HK-2 (cell line): ENCODE results near the gene CRACR2A.

Source experiments
- DNase-seq: peaks from one replicate; pipeline ENCODE4 v3.0.0-alpha.2; 2018; ENCODE audit not compliant: unreplicated experiment

The CRACR2A gene

GRCh38 chr12:3598896-3599860 lies 153.7 kb downstream of the CRACR2A start:
- no peak for DNase-seq

- no peak for DNase-seq
Measured at GRCh38 chr12:3597526-3598210, 155.2 kb downstream of the CRACR2A start.

- DNase-seq = no peak
Measured at GRCh38 chr12:3596703-3597415, 156.1 kb downstream of the CRACR2A start.

- DNase-seq = no peak
Measured at GRCh38 chr12:3595721-3596120, 157.2 kb downstream of the CRACR2A start.

- DNase-seq = no peak
Measured at GRCh38 chr12:3594966-3595365, 157.9 kb downstream of the CRACR2A start.

- DNase-seq = no peak
Measured at GRCh38 chr12:3593906-3594483, 158.9 kb downstream of the CRACR2A start.

GRCh38 chr12:3592856-3593625 lies 159.9 kb downstream of the CRACR2A start:
- DNase-seq = no peak

- DNase-seq = no peak
Measured at GRCh38 chr12:3589745-3590144, 163.2 kb downstream of the CRACR2A start.

- DNase-seq = no peak
Measured at GRCh38 chr12:3587402-3588013, 165.4 kb downstream of the CRACR2A start.

- DNase-seq = no peak
Measured at GRCh38 chr12:3583656-3584334, 169.1 kb downstream of the CRACR2A start.

- DNase-seq = no peak
Measured at GRCh38 chr12:3580094-3580749, 172.7 kb downstream of the CRACR2A start.

GRCh38 chr12:3579446-3580093 lies 173.3 kb downstream of the CRACR2A start:
- no peak for DNase-seq

GRCh38 chr12:3578557-3578956 lies 174.4 kb downstream of the CRACR2A start:
- no peak for DNase-seq

GRCh38 chr12:3576891-3577290 lies 176.0 kb downstream of the CRACR2A start:
- no peak for DNase-seq

- no peak for DNase-seq
Measured at GRCh38 chr12:3574986-3575385, 177.9 kb downstream of the CRACR2A start.

GRCh38 chr12:3572560-3572959 lies 180.3 kb downstream of the CRACR2A start:
- DNase-seq = no peak

GRCh38 chr12:3571724-3572123 lies 181.2 kb downstream of the CRACR2A start:
- no peak for DNase-seq

- no peak for DNase-seq
Measured at GRCh38 chr12:3571323-3571722, 181.6 kb downstream of the CRACR2A start.

- no peak for DNase-seq
Measured at GRCh38 chr12:3568695-3569094, 184.2 kb downstream of the CRACR2A start.
